Cardiac fibroblast (primary cell): Measurements from ENCODE around the gene SHROOM2.
A peak's percentile ranks its signal among the peaks of the same experiment; 100 is the strongest.

Source experiments
- DNase-seq, 2 donors: peaks; one replicate each; pipeline versions ENCODE4 v3.0.0 to v3.0.0-alpha.2; 2010; ENCODE audit warnings: low read depth in 2 of 2
- H3K4me3 ChIP-seq, 2 donors: replicated peaks in 1 of 2; 1 replicate in 1 of 2; 2 replicates in 1 of 2; pipeline ENCODE4 v1.5.1; 2011; ENCODE audit warnings: low read depth in 2 of 2, low read length in 2 of 2, mild to moderate bottlenecking in 2 of 2, moderate library complexity in 1 of 2
- CTCF ChIP-seq: IDR thresholded peaks from one replicate; pipeline ENCODE4 v1.5.1; 2011; ENCODE audit warnings: low read depth, mild to moderate bottlenecking, low read length, inconsistent platforms

SHROOM2 gene

GRCh38 chrX:9832811-9833210 is 46.6 kb downstream of the SHROOM2 start:
- peak in 1 of 2 donors; percentile 8 for DNase-seq
- H3K4me3 ChIP-seq = no peak overlapping the region
- TF ChIP-seq CTCF = no peak

GRCh38 chrX:9835585-9836210 is 49.5 kb downstream of the SHROOM2 start:
- peak in 1 of 2 donors; percentile 7 for DNase-seq
- no peak overlapping the region for H3K4me3 ChIP-seq
- no peak for TF ChIP-seq CTCF

GRCh38 chrX:9842541-9842940 is 56.3 kb downstream of the SHROOM2 start:
- no peak for TF ChIP-seq CTCF
- no peak overlapping the region for H3K4me3 ChIP-seq
- no peak for DNase-seq

GRCh38 chrX:9844936-9845577 is 58.8 kb downstream of the SHROOM2 start:
- no peak overlapping the region for H3K4me3 ChIP-seq
- DNase-seq = no peak
- TF ChIP-seq CTCF = no peak

- peak; percentile 54 for DNase-seq
- no peak for TF ChIP-seq CTCF
- no peak overlapping the region for H3K4me3 ChIP-seq
Measured at GRCh38 chrX:9845578-9845952, 59.3 kb downstream of the SHROOM2 start.

- no peak overlapping the region for H3K4me3 ChIP-seq
- DNase-seq = no peak
- no peak for TF ChIP-seq CTCF
Measured at GRCh38 chrX:9846631-9847030, 60.4 kb downstream of the SHROOM2 start.
